WTC11 (cell line): ENCODE results near the gene SNX13. TPM values are rescaled to one million over a fixed set of nuclear protein-coding genes. Genes with fewer than 3 reads are reported as not detected.
A peak's percentile ranks its signal among the peaks of the same experiment; 100 is the strongest.

Experiments
- ATAC-seq: fragments of 200-7000 bp; cut with Tn5 transposase; 2 replicates; pipeline ENCODE4 v1.10.0; 2021; ENCODE audit warnings: mild to moderate bottlenecking, moderate library complexity
- CTCF ChIA-PET: fragments of 300-600 bp; sonication (Branson Sonifier 250); formaldehyde crosslinking; loops from one replicate; lab custom pipeline; 2021; ENCODE audit warnings: antibody characterized with exemption; lab: Charles Lee
- POLR2A ChIA-PET: fragments of 350-600 bp; sonication (Branson Sonifier 250); formaldehyde crosslinking; loops from one replicate; lab custom pipeline; 2021; ENCODE audit warnings: antibody characterized with exemption; lab: Charles Lee
- DNase-seq: peaks from one replicate; pipeline ENCODE4 v3.0.0; 2021; ENCODE audit warnings: low spot score
- H3K27ac Mint-ChIP-seq: 2 replicates; pipeline ENCODE4 v1.8.0; 2021; ENCODE audit warnings: mixed read lengths
- H3K27me3 Mint-ChIP-seq: 2 replicates; pipeline ENCODE4 v1.8.0; 2021; ENCODE audit warnings: low read depth, mild to moderate bottlenecking, moderate library complexity, mixed read lengths
- H3K36me3 Mint-ChIP-seq: 2 replicates; pipeline ENCODE4 v1.8.0; 2021; ENCODE audit warnings: mixed read lengths
- H3K4me1 Mint-ChIP-seq: 2 replicates; pipeline ENCODE4 v1.8.0; 2022; ENCODE audit warnings: mixed read lengths
- H3K4me3 Mint-ChIP-seq: 2 replicates; pipeline ENCODE4 v1.8.0; 2021; ENCODE audit warnings: mild to moderate bottlenecking, moderate library complexity, mixed read lengths
- H3K9me3 Mint-ChIP-seq: 2 replicates; pipeline ENCODE4 v1.8.0; 2021; ENCODE audit warnings: mixed read lengths
- ATF1 ChIP-seq: sonication (generic); formaldehyde crosslinking; IDR thresholded peaks from 2 replicates; pipeline ENCODE4 v1.8.1; 2023; ENCODE audit warnings: mild to moderate bottlenecking, moderate library complexity, missing genetic modification reagents
- ATF2 ChIP-seq: sonication (generic); formaldehyde crosslinking; IDR thresholded peaks from 2 replicates; pipeline ENCODE4 v1.8.1; 2022; ENCODE audit warnings: low read depth, missing genetic modification reagents, borderline replicate concordance
- FOXK1 ChIP-seq: sonication (generic); formaldehyde crosslinking; IDR thresholded peaks from 2 replicates; pipeline ENCODE4 v1.8.0; 2022; ENCODE audit warnings: mild to moderate bottlenecking, moderate library complexity, missing genetic modification reagents
- HMGXB4 ChIP-seq: sonication (generic); formaldehyde crosslinking; IDR thresholded peaks from 2 replicates; pipeline ENCODE4 v1.8.1; 2023; ENCODE audit warnings: mild to moderate bottlenecking, moderate library complexity, missing genetic modification reagents
- JUN ChIP-seq: sonication (generic); formaldehyde crosslinking; IDR thresholded peaks from 2 replicates; pipeline ENCODE4 v1.8.0; 2023; ENCODE audit warnings: mild to moderate bottlenecking, missing genetic modification reagents
- NR1H2 ChIP-seq: sonication (generic); formaldehyde crosslinking; IDR thresholded peaks from 2 replicates; pipeline ENCODE4 v1.9.0; 2021; ENCODE audit warnings: mild to moderate bottlenecking, moderate library complexity, missing genetic modification reagents
- OVOL2 ChIP-seq: fragments of 250-450 bp; sonication (Bioruptor Pico); IDR thresholded peaks from 2 replicates; pipeline ENCODE4 v1.9.0; 2021; ENCODE audit warnings: mild to moderate bottlenecking, borderline replicate concordance
- PRRX2 ChIP-seq: fragments of 250-450 bp; sonication (Bioruptor Pico); IDR thresholded peaks from 2 replicates; pipeline ENCODE4 v1.8.0; 2021; ENCODE audit warnings: mild to moderate bottlenecking
- SOX15 ChIP-seq: fragments of 250-450 bp; sonication (Bioruptor Pico); IDR thresholded peaks from 2 replicates; pipeline ENCODE4 v1.9.0; 2021; ENCODE audit warnings: mild to moderate bottlenecking
- TEAD1 ChIP-seq: sonication (generic); formaldehyde crosslinking; IDR thresholded peaks from 2 replicates; pipeline ENCODE4 v1.8.0; 2022; ENCODE audit warnings: mild to moderate bottlenecking, missing genetic modification reagents
- TEAD4 ChIP-seq: sonication (generic); formaldehyde crosslinking; IDR thresholded peaks from 2 replicates; pipeline ENCODE4 v1.8.0; 2022; ENCODE audit warnings: mild to moderate bottlenecking, missing genetic modification reagents
- ZNF121 ChIP-seq: sonication (generic); formaldehyde crosslinking; IDR thresholded peaks from 2 replicates; pipeline ENCODE4 v1.8.0; 2023; ENCODE audit warnings: missing genetic modification reagents
- ZNF138 ChIP-seq: sonication (generic); formaldehyde crosslinking; conservative IDR thresholded peaks from 2 replicates; pipeline ENCODE4 v1.8.1; 2022; ENCODE audit warnings: mild to moderate bottlenecking, moderate library complexity, missing genetic modification reagents
- ZNF219 ChIP-seq: sonication (generic); formaldehyde crosslinking; IDR thresholded peaks from 2 replicates; pipeline ENCODE4 v1.8.0; 2023; ENCODE audit warnings: missing genetic modification reagents, mild to moderate bottlenecking, borderline replicate concordance
- ZNF423 ChIP-seq: fragments of 250-450 bp; sonication (Bioruptor Pico); IDR thresholded peaks from 2 replicates; pipeline ENCODE4 v2.1.2; 2022; ENCODE audit warnings: mild to moderate bottlenecking, moderate library complexity
- total RNA-seq: library from RNA; stranded (reverse); gene quantifications from 3 replicates; pipeline ENCODE4 v1.2.3, GENCODE V29; 2021
- TF ChIP-seq, protein P1 (sequence below): sonication (generic); formaldehyde crosslinking; IDR thresholded peaks from 2 replicates; pipeline ENCODE4 v1.8.1; 2023; ENCODE audit warnings: mild to moderate bottlenecking, missing genetic modification reagents
- TF ChIP-seq, protein P2 (sequence below): sonication (generic); formaldehyde crosslinking; IDR thresholded peaks from 2 replicates; pipeline ENCODE4 v1.8.0; 2022; ENCODE audit warnings: mild to moderate bottlenecking, missing genetic modification reagents
- TF ChIP-seq, protein P3 (sequence below): fragments of 250-450 bp; sonication (Bioruptor Pico); IDR thresholded peaks from 2 replicates; pipeline ENCODE4 v1.8.0; 2021; ENCODE audit warnings: mild to moderate bottlenecking
- TF ChIP-seq, protein P4 (sequence below): fragments of 250-450 bp; sonication (Bioruptor Pico); IDR thresholded peaks from 2 replicates; pipeline ENCODE4 v2.1.2; 2022; ENCODE audit warnings: mild to moderate bottlenecking, moderate library complexity

The SNX13 gene
- total RNA-seq, 1 experiment from 2014 or later: 27.5 TPM

- no peaks in the 10 kb centered on the region for H3K27me3 Mint-ChIP-seq
- H3K9me3 Mint-ChIP-seq: no peaks in the 10 kb centered on the region
- TF ChIP-seq, protein P1, sequence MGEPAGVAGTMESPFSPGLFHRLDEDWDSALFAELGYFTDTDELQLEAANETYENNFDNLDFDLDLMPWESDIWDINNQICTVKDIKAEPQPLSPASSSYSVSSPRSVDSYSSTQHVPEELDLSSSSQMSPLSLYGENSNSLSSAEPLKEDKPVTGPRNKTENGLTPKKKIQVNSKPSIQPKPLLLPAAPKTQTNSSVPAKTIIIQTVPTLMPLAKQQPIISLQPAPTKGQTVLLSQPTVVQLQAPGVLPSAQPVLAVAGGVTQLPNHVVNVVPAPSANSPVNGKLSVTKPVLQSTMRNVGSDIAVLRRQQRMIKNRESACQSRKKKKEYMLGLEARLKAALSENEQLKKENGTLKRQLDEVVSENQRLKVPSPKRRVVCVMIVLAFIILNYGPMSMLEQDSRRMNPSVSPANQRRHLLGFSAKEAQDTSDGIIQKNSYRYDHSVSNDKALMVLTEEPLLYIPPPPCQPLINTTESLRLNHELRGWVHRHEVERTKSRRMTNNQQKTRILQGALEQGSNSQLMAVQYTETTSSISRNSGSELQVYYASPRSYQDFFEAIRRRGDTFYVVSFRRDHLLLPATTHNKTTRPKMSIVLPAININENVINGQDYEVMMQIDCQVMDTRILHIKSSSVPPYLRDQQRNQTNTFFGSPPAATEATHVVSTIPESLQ (CRISPR knock-in tag): no peak
- no peak for TF ChIP-seq FOXK1
- TF ChIP-seq HMGXB4 (CRISPR knock-in tag): no peak
- TF ChIP-seq ATF2: no peak
- TF ChIP-seq, protein P2, sequence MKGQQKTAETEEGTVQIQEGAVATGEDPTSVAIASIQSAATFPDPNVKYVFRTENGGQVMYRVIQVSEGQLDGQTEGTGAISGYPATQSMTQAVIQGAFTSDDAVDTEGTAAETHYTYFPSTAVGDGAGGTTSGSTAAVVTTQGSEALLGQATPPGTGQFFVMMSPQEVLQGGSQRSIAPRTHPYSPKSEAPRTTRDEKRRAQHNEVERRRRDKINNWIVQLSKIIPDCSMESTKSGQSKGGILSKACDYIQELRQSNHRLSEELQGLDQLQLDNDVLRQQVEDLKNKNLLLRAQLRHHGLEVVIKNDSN (CRISPR knock-in tag): no peak
- TF ChIP-seq NR1H2 (CRISPR knock-in tag): no peak
- no peak for TF ChIP-seq TEAD4 (CRISPR knock-in tag)
- no peak for TF ChIP-seq JUN (CRISPR knock-in tag)
- POLR2A ChIA-PET: no interaction called here
- no peak overlapping the region for H3K4me3 Mint-ChIP-seq
- no peak overlapping the region for H3K27ac Mint-ChIP-seq
- peaks cover 51% of the 10 kb centered on the region for H3K4me1 Mint-ChIP-seq
- no peak for ATAC-seq
- no peaks in the 10 kb centered on the region for H3K36me3 Mint-ChIP-seq
- CTCF ChIA-PET: no interaction called here
- DNase-seq: no peak
These were observed 10.5 kb downstream of the SNX13 start for GRCh38 chr7:17929647-17930395.

DNA sequence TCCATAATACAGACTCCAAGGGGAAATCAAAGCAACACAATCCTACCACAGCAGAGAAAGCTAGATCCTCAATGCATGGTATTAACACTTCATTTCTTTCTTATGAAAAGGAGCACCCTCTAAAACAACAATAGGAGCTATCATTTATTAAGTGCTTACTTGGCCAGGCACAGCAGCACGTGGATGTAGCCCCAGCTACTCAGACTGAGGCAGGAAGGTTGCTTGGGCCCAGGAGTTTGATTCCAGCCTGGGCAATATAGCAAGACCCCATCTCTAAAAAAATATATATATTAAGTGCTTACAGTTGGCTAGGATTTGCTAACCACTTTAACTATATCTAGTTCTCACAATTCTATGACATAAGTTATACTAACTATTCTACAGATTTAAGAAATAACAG is 12.2 kb downstream of the SNX13 start:
- ATAC-seq: no peak
- Mint-ChIP-seq H3K4me3 (no peak overlapping the region), H3K9me3 (no peaks in the 10 kb centered on the region), H3K4me1 (peaks cover 48% of the 10 kb centered on the region), H3K27me3 (no peaks in the 10 kb centered on the region), H3K36me3 (no peaks in the 10 kb centered on the region), H3K27ac (no peak overlapping the region)
- ChIA-PET CTCF (no interaction called here), POLR2A (no interaction called here)
- no peak for DNase-seq
- TF ChIP-seq ZNF138 (no peak), ZNF121 (CRISPR knock-in tag) (peak; percentile 78; the same call in 1 of the 2 replicates)

GRCh38 chr7:17921857-17922416 is 18.4 kb downstream of the SNX13 start:
- no peak for ATAC-seq
- no peak overlapping the region for H3K4me3 Mint-ChIP-seq
- no peak for DNase-seq
- peak overlapping the region; percentile 15; the same call in 1 of the 2 replicates for H3K27ac Mint-ChIP-seq
- no peaks in the 10 kb centered on the region for H3K36me3 Mint-ChIP-seq
- no peaks in the 10 kb centered on the region for H3K27me3 Mint-ChIP-seq
- POLR2A ChIA-PET: no interaction called here
- CTCF ChIA-PET: no interaction called here
- peaks cover 60% of the 10 kb centered on the region for H3K4me1 Mint-ChIP-seq
- no peaks in the 10 kb centered on the region for H3K9me3 Mint-ChIP-seq
- no peak for TF ChIP-seq ATF1 (CRISPR knock-in tag)
- TF ChIP-seq, protein P3, sequence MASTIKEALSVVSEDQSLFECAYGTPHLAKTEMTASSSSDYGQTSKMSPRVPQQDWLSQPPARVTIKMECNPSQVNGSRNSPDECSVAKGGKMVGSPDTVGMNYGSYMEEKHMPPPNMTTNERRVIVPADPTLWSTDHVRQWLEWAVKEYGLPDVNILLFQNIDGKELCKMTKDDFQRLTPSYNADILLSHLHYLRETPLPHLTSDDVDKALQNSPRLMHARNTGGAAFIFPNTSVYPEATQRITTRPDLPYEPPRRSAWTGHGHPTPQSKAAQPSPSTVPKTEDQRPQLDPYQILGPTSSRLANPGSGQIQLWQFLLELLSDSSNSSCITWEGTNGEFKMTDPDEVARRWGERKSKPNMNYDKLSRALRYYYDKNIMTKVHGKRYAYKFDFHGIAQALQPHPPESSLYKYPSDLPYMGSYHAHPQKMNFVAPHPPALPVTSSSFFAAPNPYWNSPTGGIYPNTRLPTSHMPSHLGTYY (CRISPR knock-in tag): no peak
- TF ChIP-seq ZNF138: no peak
- no peak for TF ChIP-seq HMGXB4 (CRISPR knock-in tag)
- TF ChIP-seq TEAD4 (CRISPR knock-in tag): no peak
- TF ChIP-seq OVOL2 (CRISPR knock-in tag): no peak
- no peak for TF ChIP-seq SOX15 (CRISPR knock-in tag)
- no peak for TF ChIP-seq ZNF423
- TF ChIP-seq, protein P4, sequence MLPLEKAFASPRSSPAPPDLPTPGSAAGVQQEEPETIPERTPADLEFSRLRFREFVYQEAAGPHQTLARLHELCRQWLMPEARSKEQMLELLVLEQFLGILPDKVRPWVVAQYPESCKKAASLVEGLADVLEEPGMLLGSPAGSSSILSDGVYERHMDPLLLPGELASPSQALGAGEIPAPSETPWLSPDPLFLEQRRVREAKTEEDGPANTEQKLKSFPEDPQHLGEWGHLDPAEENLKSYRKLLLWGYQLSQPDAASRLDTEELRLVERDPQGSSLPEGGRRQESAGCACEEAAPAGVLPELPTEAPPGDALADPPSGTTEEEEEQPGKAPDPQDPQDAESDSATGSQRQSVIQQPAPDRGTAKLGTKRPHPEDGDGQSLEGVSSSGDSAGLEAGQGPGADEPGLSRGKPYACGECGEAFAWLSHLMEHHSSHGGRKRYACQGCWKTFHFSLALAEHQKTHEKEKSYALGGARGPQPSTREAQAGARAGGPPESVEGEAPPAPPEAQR (CRISPR knock-in tag): no peak
- no peak for TF ChIP-seq TEAD1 (CRISPR knock-in tag)
- TF ChIP-seq ZNF219 (CRISPR knock-in tag): no peak
- no peak for TF ChIP-seq PRRX2 (CRISPR knock-in tag)
